DND-41 (cell line): ENCODE results near the gene PTPRN2.

Experiments used
- EZH2 ChIP-seq: IDR thresholded peaks from 3 replicates; pipeline ENCODE4 v1.6.1; 2012; ENCODE audit warnings: borderline replicate concordance, low read depth, mild to moderate bottlenecking, moderate library complexity, low read length, inconsistent platforms; ENCODE audit not compliant: severe bottlenecking
- TF ChIP-seq, protein P1 (sequence below): IDR thresholded peaks from 2 replicates; pipeline ENCODE4 v1.5.1; 2012; ENCODE audit warnings: borderline replicate concordance, low read length, moderate library complexity, mild to moderate bottlenecking; ENCODE audit not compliant: poor library complexity, severe bottlenecking; ENCODE audit errors: extremely low read depth

DNA sequence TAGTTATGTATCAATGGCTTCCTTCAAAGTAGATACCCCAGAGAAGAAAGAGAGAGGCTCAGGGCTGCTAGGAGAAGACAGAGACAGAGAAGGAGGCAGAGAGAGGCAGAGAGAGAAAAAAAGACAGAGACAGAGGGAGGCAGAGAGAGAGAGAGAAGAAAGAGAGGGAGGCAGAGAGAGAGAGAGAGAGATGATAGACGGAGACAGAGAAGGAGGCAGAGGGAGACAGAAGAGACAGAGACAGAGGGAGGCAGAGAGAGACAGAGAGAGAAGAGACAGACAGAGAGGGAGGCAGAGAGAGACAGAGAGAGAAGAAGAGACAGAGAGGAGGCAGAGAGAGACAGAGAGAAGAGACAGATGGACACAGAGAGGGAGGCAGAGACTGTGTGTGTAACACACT is 1062.9 kb downstream of the PTPRN2 start:
- TF ChIP-seq, protein P1, sequence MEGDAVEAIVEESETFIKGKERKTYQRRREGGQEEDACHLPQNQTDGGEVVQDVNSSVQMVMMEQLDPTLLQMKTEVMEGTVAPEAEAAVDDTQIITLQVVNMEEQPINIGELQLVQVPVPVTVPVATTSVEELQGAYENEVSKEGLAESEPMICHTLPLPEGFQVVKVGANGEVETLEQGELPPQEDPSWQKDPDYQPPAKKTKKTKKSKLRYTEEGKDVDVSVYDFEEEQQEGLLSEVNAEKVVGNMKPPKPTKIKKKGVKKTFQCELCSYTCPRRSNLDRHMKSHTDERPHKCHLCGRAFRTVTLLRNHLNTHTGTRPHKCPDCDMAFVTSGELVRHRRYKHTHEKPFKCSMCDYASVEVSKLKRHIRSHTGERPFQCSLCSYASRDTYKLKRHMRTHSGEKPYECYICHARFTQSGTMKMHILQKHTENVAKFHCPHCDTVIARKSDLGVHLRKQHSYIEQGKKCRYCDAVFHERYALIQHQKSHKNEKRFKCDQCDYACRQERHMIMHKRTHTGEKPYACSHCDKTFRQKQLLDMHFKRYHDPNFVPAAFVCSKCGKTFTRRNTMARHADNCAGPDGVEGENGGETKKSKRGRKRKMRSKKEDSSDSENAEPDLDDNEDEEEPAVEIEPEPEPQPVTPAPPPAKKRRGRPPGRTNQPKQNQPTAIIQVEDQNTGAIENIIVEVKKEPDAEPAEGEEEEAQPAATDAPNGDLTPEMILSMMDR = no peak
- TF ChIP-seq EZH2 = no peak
